HG03565 (cell line): ENCODE measurements around the gene EIF5A.
A peak's percentile ranks its signal among the peaks of the same experiment; 100 is the strongest.

Experiments
- ATAC-seq: cut with Tn5 transposase; IDR thresholded peaks from one replicate; pipeline ENCODE4 v1.9.1; 2021; ENCODE audit warnings: mild to moderate bottlenecking, moderate library complexity; ENCODE audit not compliant: unreplicated experiment

Gene EIF5A

GRCh38 chr17:7306911-7307685 lies at the start of gene EIF5A:
Gene EIF5A, plus strand, starts transcription at chr17:7307628. Its CDS starts 2,008 bp downstream, at chr17:7309636.
- ATAC-seq, result peak; percentile 64

GRCh38 chr17:7258731-7259554 lies 48.5 kb upstream of the EIF5A start:
- ATAC-seq, result no peak

GRCh38 chr17:7259555-7259889 lies 47.9 kb upstream of the EIF5A start:
- ATAC-seq, result no peak

DNA sequence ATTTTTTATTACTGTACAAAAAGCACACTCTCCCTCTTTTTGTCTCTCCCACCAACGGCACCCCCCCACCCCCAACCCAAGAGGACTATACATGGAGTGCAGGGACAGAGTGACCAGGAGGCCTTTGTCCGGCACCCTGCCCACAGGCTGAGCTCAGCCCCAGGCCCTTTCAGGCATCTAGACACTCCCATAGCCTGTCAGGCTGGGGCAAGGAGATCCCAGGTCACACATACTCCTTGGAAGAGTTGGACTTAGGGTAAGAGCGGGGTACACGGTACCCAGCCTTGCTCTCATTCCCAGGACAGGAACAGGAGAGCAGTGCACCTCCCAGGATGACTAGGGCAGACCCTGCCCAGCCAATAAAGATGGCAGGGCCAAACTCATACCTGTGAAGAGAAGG lies 47.3 kb upstream of the EIF5A start:
- no peak for ATAC-seq

DNA sequence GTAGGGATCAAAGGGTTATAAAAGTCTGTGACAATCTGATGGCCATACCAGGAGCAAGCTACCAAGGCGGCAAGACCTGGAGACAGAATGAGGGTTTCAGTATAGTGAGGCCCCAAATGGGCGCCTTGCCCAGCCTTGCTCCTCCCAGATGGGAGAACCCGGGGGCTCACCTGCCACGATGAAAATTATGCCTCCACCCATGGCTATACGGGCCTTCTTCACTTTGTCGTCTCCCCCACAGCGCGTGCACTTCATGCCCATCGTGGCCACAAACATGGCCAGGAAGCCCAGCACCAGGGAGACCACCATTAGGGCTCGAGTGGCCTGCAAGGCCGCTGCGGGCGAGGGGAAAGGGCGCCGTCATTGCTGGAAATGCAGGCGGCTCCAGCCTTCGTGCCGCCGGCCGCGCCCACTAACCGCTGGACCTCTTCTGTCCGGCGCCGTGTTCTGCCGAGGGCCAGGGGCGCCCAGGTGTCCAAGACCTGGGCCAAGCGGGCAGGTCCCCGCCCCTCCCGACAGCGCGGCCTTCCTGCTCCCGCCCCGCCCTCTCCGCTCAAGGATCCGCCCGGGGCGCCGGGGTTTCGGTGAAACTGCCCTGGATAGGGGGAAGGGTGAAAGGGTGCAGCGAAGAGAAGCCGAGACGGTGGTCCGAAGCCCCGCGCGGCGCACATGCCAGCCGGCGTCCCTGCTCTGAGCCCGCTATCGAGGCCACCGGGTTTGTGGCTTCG lies 46.6 kb upstream of the EIF5A start:
- no peak for ATAC-seq

DNA sequence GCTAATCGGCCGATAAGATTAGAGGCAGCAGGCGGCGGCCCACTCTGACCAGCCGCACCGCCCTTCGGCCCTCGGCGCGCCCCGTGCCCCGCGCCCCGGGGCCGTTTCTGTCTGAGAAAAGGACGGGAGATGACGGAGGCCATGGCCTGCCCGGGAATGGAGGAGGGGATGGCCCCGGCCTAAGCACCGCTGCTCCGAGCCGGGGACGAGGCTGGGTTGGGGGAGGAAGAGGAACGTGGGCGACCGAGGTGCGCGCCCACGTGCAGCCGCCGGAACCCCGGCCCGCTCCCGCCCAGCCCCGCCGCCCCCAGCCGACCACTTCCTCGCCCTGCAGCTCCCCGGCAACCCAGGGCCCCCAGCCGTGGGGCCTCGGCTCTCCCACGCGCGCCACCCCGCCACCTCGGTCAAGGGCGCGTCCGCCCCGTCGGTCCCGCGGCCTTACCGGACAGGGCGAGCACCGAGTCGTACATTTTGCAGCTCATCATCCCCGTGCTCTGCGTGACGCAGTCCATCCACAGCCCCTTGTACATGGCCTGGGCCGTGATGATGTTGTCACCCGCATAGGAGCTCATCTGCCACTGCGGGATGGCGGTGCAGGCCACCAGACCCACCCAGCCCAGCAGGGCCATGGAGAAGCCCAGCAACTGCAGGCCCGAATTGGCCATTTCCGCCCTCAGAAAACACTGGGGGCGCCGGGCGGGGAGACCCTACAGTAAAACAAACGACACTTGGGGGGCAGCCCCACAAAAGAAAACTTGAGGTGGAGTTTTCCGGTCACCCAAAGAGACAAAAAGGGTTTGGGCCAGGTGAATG lies 45.8 kb upstream of the EIF5A start:
- no peak for ATAC-seq

- ATAC-seq, result no peak
Measured at GRCh38 chr17:7262192-7262934, 45.1 kb upstream of the EIF5A start, which contains the start of gene CLDN7. Gene CLDN7, minus strand, starts transcription at chr17:7262478. Its CDS starts 435 bp downstream, at chr17:7262043.

GRCh38 chr17:7262935-7263800 lies 44.3 kb upstream of the EIF5A start:
- no peak for ATAC-seq

DNA sequence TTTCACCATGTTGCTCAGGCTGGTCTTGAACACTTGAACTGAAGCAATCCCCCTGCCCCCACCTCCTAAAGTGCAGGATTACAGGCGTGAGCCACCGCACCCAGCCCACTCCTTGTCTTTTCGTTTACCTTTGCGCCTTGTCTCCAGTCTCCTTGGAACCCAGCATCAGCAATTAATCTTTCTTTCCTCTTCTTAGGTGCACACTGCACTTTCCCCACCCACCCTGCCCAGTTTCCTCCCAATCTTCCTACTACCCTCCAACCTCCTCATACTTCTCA lies 43.7 kb upstream of the EIF5A start:
- no peak for ATAC-seq

GRCh38 chr17:7266784-7267183 lies 40.6 kb upstream of the EIF5A start:
- no peak for ATAC-seq

GRCh38 chr17:7279448-7279847 lies 28.0 kb upstream of the EIF5A start:
- ATAC-seq, result no peak

GRCh38 chr17:7280519-7281073 lies 26.8 kb upstream of the EIF5A start:
- ATAC-seq, result peak; percentile 40

GRCh38 chr17:7281074-7281952 lies 26.1 kb upstream of the EIF5A start, which contains the start of gene SLC2A4:
Gene SLC2A4, plus strand, starts transcription at chr17:7281718. Its CDS starts 217 bp downstream, at chr17:7281935.
- no peak for ATAC-seq

GRCh38 chr17:7281953-7282751 lies 25.3 kb upstream of the EIF5A start:
- no peak for ATAC-seq

DNA sequence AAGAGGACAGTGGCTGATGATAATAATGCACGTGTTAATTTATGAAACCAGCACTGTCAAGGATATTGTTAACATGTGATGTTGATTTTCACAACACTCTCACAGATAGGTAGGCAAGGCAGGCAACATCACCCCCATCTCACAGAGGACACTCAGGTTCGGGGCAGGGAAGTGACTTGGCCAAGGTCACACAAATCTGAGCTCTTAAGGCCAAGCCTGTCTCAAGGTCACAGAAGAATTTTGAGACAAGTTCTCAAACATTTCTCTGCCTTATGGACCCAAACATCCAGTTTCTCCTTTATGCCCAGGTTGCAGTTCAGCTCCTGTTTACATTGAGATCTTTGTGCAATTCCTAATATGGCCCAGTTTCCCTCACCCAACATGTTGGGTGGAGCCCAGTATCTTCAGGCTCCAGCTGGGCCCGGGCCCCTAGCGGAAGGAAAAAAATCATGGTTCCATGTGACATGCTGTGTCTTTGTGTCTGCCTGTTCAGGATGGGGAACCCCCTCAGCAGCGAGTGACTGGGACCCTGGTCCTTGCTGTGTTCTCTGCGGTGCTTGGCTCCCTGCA lies 24.6 kb upstream of the EIF5A start:
- no peak for ATAC-seq

DNA sequence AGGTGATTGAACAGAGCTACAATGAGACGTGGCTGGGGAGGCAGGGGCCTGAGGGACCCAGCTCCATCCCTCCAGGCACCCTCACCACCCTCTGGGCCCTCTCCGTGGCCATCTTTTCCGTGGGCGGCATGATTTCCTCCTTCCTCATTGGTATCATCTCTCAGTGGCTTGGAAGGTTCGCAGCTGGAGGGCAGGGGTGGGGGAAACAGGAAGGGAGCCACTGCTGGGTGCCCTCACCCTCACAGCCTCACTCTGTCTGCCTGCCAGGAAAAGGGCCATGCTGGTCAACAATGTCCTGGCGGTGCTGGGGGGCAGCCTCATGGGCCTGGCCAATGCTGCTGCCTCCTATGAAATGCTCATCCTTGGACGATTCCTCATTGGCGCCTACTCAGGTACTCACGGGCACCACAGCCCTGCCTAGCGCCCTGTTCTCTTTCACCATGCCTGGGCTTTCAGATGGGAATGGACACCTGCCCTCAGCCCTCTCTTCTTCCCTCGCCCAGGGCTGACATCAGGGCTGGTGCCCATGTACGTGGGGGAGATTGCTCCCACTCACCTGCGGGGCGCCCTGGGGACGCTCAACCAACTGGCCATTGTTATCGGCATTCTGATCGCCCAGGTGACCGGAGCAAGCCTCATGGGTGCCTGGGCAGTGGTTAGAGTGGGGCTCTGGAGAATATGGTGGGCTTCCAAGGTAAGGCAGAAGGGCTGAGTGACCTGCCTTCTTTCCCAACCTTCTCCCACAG lies 23.8 kb upstream of the EIF5A start:
- no peak for ATAC-seq
